HG03066 (cell line): Measurements from ENCODE around the gene ARHGAP23.

Experiments
- ATAC-seq: cut with Tn5 transposase; IDR thresholded peaks from one replicate; pipeline ENCODE4 v1.9.1; 2021; ENCODE audit warnings: low read depth; ENCODE audit not compliant: unreplicated experiment

Gene ARHGAP23

GRCh38 chr17:38440614-38441397 lies 12.5 kb downstream of the ARHGAP23 start:
- ATAC-seq, result no peak

GRCh38 chr17:38441429-38442061 lies 13.3 kb downstream of the ARHGAP23 start:
- ATAC-seq, result no peak

- no peak for ATAC-seq
Observed at GRCh38 chr17:38442548-38442947, 14.3 kb downstream of the ARHGAP23 start.

- no peak for ATAC-seq
Observed at GRCh38 chr17:38443356-38444031, 15.2 kb downstream of the ARHGAP23 start.

GRCh38 chr17:38444151-38444550 lies 15.9 kb downstream of the ARHGAP23 start:
- ATAC-seq, result no peak

- no peak for ATAC-seq
Observed at GRCh38 chr17:38447502-38448085, 19.3 kb downstream of the ARHGAP23 start.

GRCh38 chr17:38448208-38448771 lies 20.0 kb downstream of the ARHGAP23 start:
- no peak for ATAC-seq

GRCh38 chr17:38449364-38449763 lies 21.1 kb downstream of the ARHGAP23 start:
- ATAC-seq, result no peak

- ATAC-seq, result no peak
Observed at GRCh38 chr17:38450557-38451029, 22.3 kb downstream of the ARHGAP23 start.

- ATAC-seq, result no peak
Observed at GRCh38 chr17:38451030-38451839, 23.0 kb downstream of the ARHGAP23 start.

- ATAC-seq, result no peak
Observed at GRCh38 chr17:38451840-38452529, 23.7 kb downstream of the ARHGAP23 start.

- ATAC-seq, result no peak
Observed at GRCh38 chr17:38452719-38453118, 24.5 kb downstream of the ARHGAP23 start.

GRCh38 chr17:38453951-38454421 lies 25.7 kb downstream of the ARHGAP23 start:
- no peak for ATAC-seq

GRCh38 chr17:38454532-38454931 lies 26.3 kb downstream of the ARHGAP23 start:
- ATAC-seq, result no peak

GRCh38 chr17:38455288-38455915 lies 27.1 kb downstream of the ARHGAP23 start:
- no peak for ATAC-seq

- ATAC-seq, result no peak
Observed at GRCh38 chr17:38456031-38456815, 28.0 kb downstream of the ARHGAP23 start.

GRCh38 chr17:38457577-38458371 lies 29.5 kb downstream of the ARHGAP23 start:
- ATAC-seq, result no peak
